Activated CD4-positive, alpha-beta T cell treated with anti-CD3 and anti-CD28 coated beads for 36 hours (primary cell): ENCODE measurements around the gene PTPN18. TPM values are rescaled to one million over a fixed set of nuclear protein-coding genes. Genes with fewer than 3 reads are reported as not detected.
A peak's percentile ranks its signal among the peaks of the same experiment; 100 is the strongest.

Experiments
- ATAC-seq: fragments of 200-7000 bp; cut with Tn5 transposase; one replicate; pipeline ENCODE4 v1.10.0; 2021; ENCODE audit warnings: mild to moderate bottlenecking, moderate library complexity
- CTCF ChIA-PET: fragments of 350-600 bp; sonication (Branson Sonifier 250); formaldehyde crosslinking; loops from one replicate; lab custom pipeline; 2021; ENCODE audit warnings: antibody characterized with exemption; lab: Charles Lee
- POLR2A ChIA-PET: fragments of 350-600 bp; sonication (Branson Sonifier 250); formaldehyde crosslinking; loops from one replicate; lab custom pipeline; 2021; ENCODE audit warnings: antibody characterized with exemption, inconsistent platforms; lab: Charles Lee
- DNase-seq: peaks from one replicate; pipeline ENCODE4 v3.0.0-alpha.2; 2020
- H3K27ac Mint-ChIP-seq: one replicate; pipeline ENCODE4 v1.8.0; 2021; ENCODE audit warnings: mixed read lengths
- H3K27me3 Mint-ChIP-seq: one replicate; pipeline ENCODE4 v1.8.0; 2021; ENCODE audit warnings: mixed read lengths
- H3K36me3 Mint-ChIP-seq: one replicate; pipeline ENCODE4 v1.8.0; 2021; ENCODE audit warnings: low read depth, mixed read lengths
- H3K4me1 Mint-ChIP-seq: one replicate; pipeline ENCODE4 v1.8.0; 2021; ENCODE audit warnings: mixed read lengths
- H3K4me3 Mint-ChIP-seq: one replicate; pipeline ENCODE4 v1.8.0; 2021; ENCODE audit warnings: mild to moderate bottlenecking, moderate library complexity, mixed read lengths
- H3K9me3 Mint-ChIP-seq: one replicate; pipeline ENCODE4 v1.8.0; 2021; ENCODE audit warnings: low read depth, mixed read lengths
- intact Hi-C, 2 experiments: fragments of 100-400 bp; cut with DNase I in 1 of 2; cut with micrococcal nuclease in 1 of 2; formaldehyde crosslinking; loops; one replicate each; pipeline versions ENCODE4 v1.14.2 to v1.15.1; 2022 to 2024; cut with DNase I, micrococcal nuclease
- total RNA-seq, 2 experiments: library from RNA; stranded (reverse); gene quantifications; one replicate each; pipeline ENCODE4 v1.2.3, GENCODE V29; 2021

PTPN18 gene
- total RNA-seq, 2 experiments from 2014 or later: 41.6 to 49.3 TPM

- DNase-seq (no peak), ATAC-seq (no peak)
- H3K4me1 Mint-ChIP-seq: peaks cover 28% of the 10 kb centered on the region
- H3K27ac Mint-ChIP-seq: no peak overlapping the region
- no peaks in the 10 kb centered on the region for H3K27me3 Mint-ChIP-seq
- no peak overlapping the region for H3K4me3 Mint-ChIP-seq
- H3K36me3 Mint-ChIP-seq: peaks cover 23% of the 10 kb centered on the region
- POLR2A ChIA-PET: no interaction called here
- no peaks in the 10 kb centered on the region for H3K9me3 Mint-ChIP-seq
- CTCF ChIA-PET: interaction anchor here (0.7 kb wide), 1 partner anchor 502 kb away, joined by 3 read pairs; no protein-coding TSS in a partner anchor
- intact Hi-C loops: no loop called here
Measured at GRCh38 chr2:130382313-130382917, 26.6 kb downstream of the PTPN18 start.

DNA sequence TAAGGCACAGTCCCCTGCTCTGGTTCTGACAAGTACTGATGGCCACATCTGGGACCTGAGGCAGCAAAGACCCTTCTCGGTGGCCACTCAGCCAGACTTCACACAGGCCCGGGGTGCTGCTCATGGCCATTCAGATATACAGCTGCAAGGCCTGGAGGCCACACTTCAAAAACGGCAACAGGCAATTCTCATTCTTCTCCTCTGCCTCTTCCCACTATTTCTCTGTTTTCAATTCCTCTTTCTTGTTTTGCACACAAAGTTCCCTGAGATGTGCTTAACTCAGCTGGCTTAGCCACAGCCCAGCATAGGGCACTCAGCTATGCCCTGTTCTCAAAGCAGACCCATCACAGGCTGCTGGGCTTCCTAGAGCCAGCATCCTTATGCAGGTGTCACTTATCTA, 29.9 kb downstream of the PTPN18 start:
- no peak for ATAC-seq
- Mint-ChIP-seq H3K36me3 (peaks cover 14% of the 10 kb centered on the region), H3K27me3 (no peaks in the 10 kb centered on the region), H3K9me3 (no peaks in the 10 kb centered on the region), H3K4me3 (no peak overlapping the region), H3K4me1 (peaks cover 2% of the 10 kb centered on the region), H3K27ac (no peak overlapping the region)
- POLR2A ChIA-PET: no interaction called here
- intact Hi-C loops: no loop called here
- DNase-seq: no peak
- CTCF ChIA-PET: no interaction called here

DNA sequence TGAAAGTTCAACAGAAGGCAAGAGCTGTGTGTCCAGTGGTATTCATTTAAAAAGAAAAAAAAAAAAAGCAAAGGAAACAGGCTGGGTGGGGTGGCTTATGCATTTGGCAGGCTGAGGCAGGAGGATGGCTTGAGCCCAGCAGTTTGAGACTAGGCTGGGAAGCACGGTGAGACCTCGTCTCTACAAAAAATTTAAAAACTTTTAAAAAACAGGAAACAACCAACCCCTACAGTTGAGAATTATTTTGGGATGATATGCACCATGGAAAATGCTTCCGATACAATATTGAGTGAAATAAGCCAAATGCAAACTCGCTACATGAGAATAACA, 31.2 kb downstream of the PTPN18 start:
- ATAC-seq (no peak), DNase-seq (no peak)
- Mint-ChIP-seq H3K4me3 (no peak overlapping the region), H3K27ac (no peak overlapping the region), H3K9me3 (no peaks in the 10 kb centered on the region), H3K4me1 (peaks cover 8% of the 10 kb centered on the region), H3K27me3 (peaks cover 1% of the 10 kb centered on the region), H3K36me3 (peaks cover 11% of the 10 kb centered on the region)
- POLR2A ChIA-PET: no interaction called here
- CTCF ChIA-PET: interaction anchor here (0.6 kb wide), 1 partner anchor 54 kb away, joined by 3 read pairs; no protein-coding TSS in a partner anchor
- intact Hi-C loops: no loop called here

DNA sequence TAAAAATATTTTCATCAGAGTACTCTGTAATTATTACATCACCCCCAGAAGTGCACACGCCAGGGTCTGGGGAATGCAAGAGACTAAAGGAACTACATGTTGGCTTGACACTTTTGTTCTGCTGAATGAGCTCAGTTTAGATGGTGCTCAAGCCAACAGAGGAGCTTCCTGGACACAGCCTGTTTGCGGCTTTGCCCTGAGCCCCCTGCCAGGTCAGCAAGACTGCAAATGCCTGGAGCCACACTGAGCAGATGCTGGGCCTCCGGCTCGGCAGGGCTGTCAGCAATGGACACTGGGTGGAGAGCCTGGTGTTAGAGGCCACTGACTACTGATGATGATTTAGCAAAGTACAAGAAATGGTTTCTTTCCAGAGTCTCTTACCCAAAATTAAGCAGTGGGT, 31.9 kb downstream of the PTPN18 start:
- no peak overlapping the region for H3K27ac Mint-ChIP-seq
- CTCF ChIA-PET: interaction anchor here (1.0 kb wide), 1 partner anchor 10 kb away, joined by 4 read pairs; no protein-coding TSS in a partner anchor
- H3K36me3 Mint-ChIP-seq: peaks cover 4% of the 10 kb centered on the region
- no peak overlapping the region for H3K4me3 Mint-ChIP-seq
- ATAC-seq (no peak), DNase-seq (no peak)
- POLR2A ChIA-PET: no interaction called here
- no peaks in the 10 kb centered on the region for H3K9me3 Mint-ChIP-seq
- intact Hi-C loops: no loop called here
- H3K27me3 Mint-ChIP-seq: peaks cover 4% of the 10 kb centered on the region
- peaks cover 10% of the 10 kb centered on the region for H3K4me1 Mint-ChIP-seq

DNA sequence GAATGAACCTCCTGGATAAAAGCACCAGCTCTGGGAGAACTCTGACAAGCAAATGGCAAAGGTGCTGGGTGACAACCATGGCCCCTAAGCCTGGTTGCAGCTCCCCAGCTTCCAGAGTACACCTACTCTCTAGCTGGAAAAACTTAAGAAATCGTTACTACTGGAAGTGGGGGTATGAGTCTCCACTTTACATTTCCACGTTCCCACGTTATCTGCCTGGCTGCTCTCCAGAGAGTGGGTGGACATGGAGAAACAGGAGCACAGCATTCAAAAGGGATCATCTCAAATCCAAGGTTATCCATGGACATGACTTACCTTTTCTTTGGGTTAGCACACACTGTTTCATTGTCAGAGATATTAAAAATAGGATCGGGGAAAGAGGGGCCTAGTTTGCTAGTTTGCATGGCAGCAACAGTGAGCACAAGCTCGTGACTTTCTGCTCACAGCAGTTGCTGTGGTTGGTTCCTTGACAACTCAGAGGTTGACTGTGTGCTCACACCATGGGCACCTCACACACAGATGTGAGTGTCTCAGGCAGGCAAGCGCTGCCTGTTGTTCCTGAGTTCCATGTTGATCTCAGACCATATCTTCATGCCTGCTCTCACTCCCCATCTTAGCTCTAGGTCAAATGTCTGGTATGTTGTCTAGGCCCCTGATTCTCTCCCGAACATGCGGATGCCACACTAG, 32.5 kb downstream of the PTPN18 start:
- peaks cover 10% of the 10 kb centered on the region for H3K4me1 Mint-ChIP-seq
- DNase-seq (no peak), ATAC-seq (no peak)
- no peak overlapping the region for H3K27ac Mint-ChIP-seq
- CTCF ChIA-PET: interaction anchor here (1.0 kb wide), 1 partner anchor 11 kb away, joined by 4 read pairs; no protein-coding TSS in a partner anchor
- H3K36me3 Mint-ChIP-seq: no peaks in the 10 kb centered on the region
- intact Hi-C loops: no loop called here
- H3K27me3 Mint-ChIP-seq: peaks cover 4% of the 10 kb centered on the region
- no peak overlapping the region for H3K4me3 Mint-ChIP-seq
- POLR2A ChIA-PET: no interaction called here
- H3K9me3 Mint-ChIP-seq: no peaks in the 10 kb centered on the region

- intact Hi-C loops: no loop called here
- no peaks in the 10 kb centered on the region for H3K36me3 Mint-ChIP-seq
- peaks cover 6% of the 10 kb centered on the region for H3K27me3 Mint-ChIP-seq
- DNase-seq (no peak), ATAC-seq (no peak)
- H3K4me3 Mint-ChIP-seq: no peak overlapping the region
- no peaks in the 10 kb centered on the region for H3K9me3 Mint-ChIP-seq
- peaks cover 10% of the 10 kb centered on the region for H3K4me1 Mint-ChIP-seq
- H3K27ac Mint-ChIP-seq: no peak overlapping the region
- CTCF ChIA-PET: interaction anchor here (2.2 to 2.3 kb wide), 2 partner anchors 11 to 16 kb away, joined by 14 to 15 read pairs; no protein-coding TSS in a partner anchor
- POLR2A ChIA-PET: no interaction called here
Measured at GRCh38 chr2:130389358-130389757, 33.5 kb downstream of the PTPN18 start.

GRCh38 chr2:130389783-130390182, 33.9 kb downstream of the PTPN18 start:
- Mint-ChIP-seq H3K4me3 (no peak overlapping the region), H3K27ac (no peak overlapping the region), H3K4me1 (peaks cover 10% of the 10 kb centered on the region), H3K36me3 (no peaks in the 10 kb centered on the region), H3K9me3 (no peaks in the 10 kb centered on the region), H3K27me3 (peaks cover 6% of the 10 kb centered on the region)
- ATAC-seq (no peak), DNase-seq (no peak)
- intact Hi-C loops: loop anchor here in 1 of 2 experiments (2.0 to 10.0 kb wide), 2 partner anchors 209 to 335 kb away; partner anchors contain the start of genes GPR148 and SMPD4
- ChIA-PET POLR2A (no interaction called here), CTCF (interaction anchor here (2.2 to 2.3 kb wide), 2 partner anchors 11 to 16 kb away, joined by 14 to 15 read pairs; no protein-coding TSS in a partner anchor)

GRCh38 chr2:130390460-130391057, 34.7 kb downstream of the PTPN18 start:
- Mint-ChIP-seq H3K36me3 (no peaks in the 10 kb centered on the region), H3K9me3 (no peaks in the 10 kb centered on the region), H3K4me3 (peak overlapping the region; percentile 72), H3K4me1 (peaks cover 10% of the 10 kb centered on the region), H3K27me3 (peaks cover 6% of the 10 kb centered on the region), H3K27ac (peak overlapping the region; percentile 87)
- intact Hi-C loops: loop anchor here in 1 of 2 experiments (1.0 to 10.0 kb wide), 5 partner anchors 18 to 334 kb away; partner anchors contain the start of genes GPR148, IMP4, PTPN18 and SMPD4
- ChIA-PET CTCF (interaction anchor here (0.5 to 2.3 kb wide), 5 partner anchors 12 to 338 kb away, joined by 3 to 15 read pairs (median 3); partner anchors contain the start of gene IMP4), POLR2A (interaction anchor here (0.6 kb wide), 1 partner anchor 13 kb away, joined by 3 read pairs; no protein-coding TSS in a partner anchor)
- DNase-seq: no peak
- ATAC-seq: no peak

DNA sequence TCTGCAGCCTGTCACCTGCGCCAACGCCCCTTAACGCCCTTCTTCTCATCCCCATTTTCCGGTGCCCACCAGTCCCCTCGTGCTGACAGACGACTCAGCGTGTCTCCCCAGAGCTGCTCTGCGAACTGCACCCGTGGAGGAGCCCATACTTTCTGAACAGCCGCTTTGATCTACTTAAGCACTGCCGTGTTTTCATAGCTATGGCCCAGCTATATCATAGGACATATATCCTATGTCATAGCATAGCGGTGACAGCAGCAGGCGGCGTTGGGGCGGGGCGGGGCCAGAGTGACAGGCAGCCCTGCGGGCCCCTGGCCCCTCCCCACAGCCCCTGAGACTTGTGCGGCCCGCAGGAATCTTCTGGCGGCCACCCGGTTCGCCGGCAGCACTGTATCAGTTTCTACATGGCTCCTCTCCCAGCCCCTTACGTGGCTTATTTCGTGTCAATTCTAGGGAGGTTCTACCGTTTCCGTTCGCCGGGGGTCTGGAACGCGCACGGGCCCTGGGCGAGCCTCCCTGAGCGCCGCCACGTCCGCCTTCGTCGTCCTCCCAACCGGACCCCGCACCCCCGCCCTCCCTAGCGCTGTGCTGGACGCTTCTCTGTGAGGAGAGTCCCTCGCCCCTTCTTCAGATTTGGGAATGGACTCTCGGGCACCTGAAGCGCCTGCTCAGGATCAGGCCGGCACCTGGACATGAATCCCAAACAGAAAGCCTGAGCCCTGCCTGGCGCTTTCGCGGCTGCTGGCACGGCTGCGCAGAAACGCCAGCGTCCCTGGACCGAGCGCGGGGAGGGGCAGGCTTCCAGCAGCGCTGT, 35.4 kb downstream of the PTPN18 start:
- intact Hi-C loops: loop anchor here in 1 of 2 experiments (1.0 to 10.0 kb wide), 5 partner anchors 19 to 334 kb away; partner anchors contain the start of genes GPR148, IMP4, PTPN18 and SMPD4
- ATAC-seq (peak; percentile 99), DNase-seq (peak; percentile 91)
- no peaks in the 10 kb centered on the region for H3K9me3 Mint-ChIP-seq
- H3K36me3 Mint-ChIP-seq: no peaks in the 10 kb centered on the region
- peak overlapping the region; percentile 72 for H3K4me3 Mint-ChIP-seq
- peak overlapping the region; percentile 87 for H3K27ac Mint-ChIP-seq
- ChIA-PET POLR2A (interaction anchor here (0.6 kb wide), 1 partner anchor 14 kb away, joined by 3 read pairs; no protein-coding TSS in a partner anchor), CTCF (interaction anchor here (0.5 to 2.3 kb wide), 7 partner anchors 12 to 764 kb away, joined by 3 to 15 read pairs (median 3); partner anchors contain the start of gene IMP4)
- H3K4me1 Mint-ChIP-seq: peaks cover 10% of the 10 kb centered on the region
- peaks cover 6% of the 10 kb centered on the region for H3K27me3 Mint-ChIP-seq

DNA sequence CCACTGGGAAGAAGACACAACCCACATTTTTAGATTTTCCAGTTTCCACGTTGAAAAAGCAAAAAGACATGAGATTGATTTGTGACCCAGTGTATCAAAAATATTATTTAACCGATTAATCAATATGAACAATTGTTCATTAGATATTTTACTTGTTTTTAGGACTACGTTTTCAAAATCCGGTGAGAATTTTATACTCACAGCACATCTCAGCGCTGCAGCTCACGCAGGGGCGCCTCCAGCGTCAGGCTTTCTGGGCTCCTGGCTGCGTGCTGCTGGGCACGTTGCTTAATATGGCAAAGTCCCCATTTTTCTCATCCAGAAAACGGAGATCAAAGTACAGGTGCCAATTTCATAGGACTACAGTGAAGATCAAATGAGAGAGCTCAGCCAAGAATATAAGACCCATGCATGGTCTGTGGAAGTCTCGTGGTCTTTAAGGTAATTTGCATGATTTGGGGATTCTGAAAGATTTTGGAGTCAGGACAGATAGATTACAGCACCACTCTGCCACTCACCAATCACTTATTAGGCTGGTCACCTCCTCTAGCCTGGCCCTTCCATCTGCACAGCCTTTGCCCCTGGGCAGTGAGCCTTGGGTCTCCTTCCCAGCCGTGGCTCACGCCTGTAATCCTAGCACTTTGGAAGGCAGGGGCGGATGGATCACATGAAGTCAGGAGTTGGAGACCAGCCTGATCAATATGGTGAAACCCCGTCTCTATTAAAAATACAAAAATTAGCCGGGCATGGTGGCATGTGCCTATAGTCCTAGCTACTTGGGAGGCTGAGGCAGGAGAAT, 36.2 kb downstream of the PTPN18 start:
- ATAC-seq (peak; percentile 26), DNase-seq (peak; percentile 58)
- POLR2A ChIA-PET: no interaction called here
- intact Hi-C loops: loop anchor here in 1 of 2 experiments (1.0 to 10.0 kb wide), 5 partner anchors 20 to 333 kb away; partner anchors contain the start of genes GPR148, IMP4, PTPN18 and SMPD4
- Mint-ChIP-seq H3K4me3 (peak overlapping the region; percentile 72), H3K27me3 (peaks cover 6% of the 10 kb centered on the region), H3K36me3 (no peaks in the 10 kb centered on the region), H3K9me3 (no peaks in the 10 kb centered on the region), H3K4me1 (peaks cover 10% of the 10 kb centered on the region), H3K27ac (peak overlapping the region; percentile 58)
- CTCF ChIA-PET: interaction anchor here (1.2 kb wide), 1 partner anchor 13 kb away, joined by 7 read pairs; no protein-coding TSS in a partner anchor
